HG03460 (cell line): ENCODE results near the gene COMMD3.

Experiments used
- ATAC-seq: cut with Tn5 transposase; IDR thresholded peaks from one replicate; pipeline ENCODE4 v1.9.1; 2021; ENCODE audit not compliant: unreplicated experiment

The COMMD3 gene

DNA sequence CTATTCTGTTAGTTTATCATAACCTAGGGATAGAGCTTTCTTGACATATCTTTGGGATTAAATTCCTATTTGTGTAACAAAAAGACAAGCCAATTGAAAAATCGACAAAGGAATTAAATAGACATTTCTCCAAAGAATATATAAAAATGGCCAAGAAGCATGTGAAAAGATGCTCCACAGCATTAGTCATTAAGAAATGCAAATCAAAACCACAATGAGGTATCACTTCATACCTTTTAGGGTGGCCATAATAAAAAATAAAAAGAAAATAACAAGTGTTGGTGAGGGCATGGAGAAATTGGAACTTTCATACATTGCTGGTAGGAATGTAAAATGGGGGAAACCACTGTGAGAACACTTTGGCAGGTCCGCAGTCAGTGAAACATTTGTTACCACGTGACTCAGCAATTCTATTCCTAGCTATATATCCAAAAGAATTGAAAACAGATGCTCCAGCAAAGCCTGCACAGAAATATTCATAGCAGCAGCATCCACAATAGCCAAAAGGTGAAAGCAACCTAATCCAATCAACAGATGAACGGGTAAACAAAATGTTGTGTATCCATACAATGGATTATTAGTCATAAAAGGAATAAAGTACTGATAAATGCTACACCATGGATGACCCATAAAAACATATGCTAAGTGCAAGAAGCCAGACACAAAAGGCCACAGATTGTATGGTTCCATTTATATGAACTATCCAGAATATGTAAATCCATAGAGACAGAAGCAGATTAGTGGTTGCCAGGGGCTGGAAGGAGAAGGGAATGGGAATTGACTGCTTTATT is 49.7 kb downstream of the COMMD3 start:
- ATAC-seq: no peak

GRCh38 chr10:22366435-22366703 is 50.2 kb downstream of the COMMD3 start:
- no peak for ATAC-seq

DNA sequence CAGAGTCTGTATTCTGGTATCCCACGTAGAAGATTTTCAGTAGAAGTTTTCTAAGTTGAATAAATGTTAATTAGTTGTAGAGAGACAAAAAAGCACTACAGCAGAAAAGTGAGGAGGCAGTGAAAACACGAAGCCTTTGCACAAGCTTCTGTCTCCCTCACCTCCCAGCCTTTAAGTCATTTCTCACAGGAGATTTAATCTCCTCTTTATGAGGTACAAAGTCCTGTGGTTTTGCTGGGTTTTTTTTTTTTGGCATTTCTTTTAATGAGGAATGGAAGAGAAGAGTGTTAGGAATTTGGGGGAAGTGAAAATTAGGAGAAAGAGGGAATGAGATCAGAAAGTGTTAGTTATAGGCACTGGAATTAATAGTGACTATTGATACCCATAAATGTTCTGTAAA is 50.6 kb downstream of the COMMD3 start:
- ATAC-seq: no peak

- ATAC-seq: no peak
Observed at GRCh38 chr10:22367471-22367870, 51.3 kb downstream of the COMMD3 start.

GRCh38 chr10:22368402-22368801 is 52.2 kb downstream of the COMMD3 start:
- ATAC-seq: no peak

DNA sequence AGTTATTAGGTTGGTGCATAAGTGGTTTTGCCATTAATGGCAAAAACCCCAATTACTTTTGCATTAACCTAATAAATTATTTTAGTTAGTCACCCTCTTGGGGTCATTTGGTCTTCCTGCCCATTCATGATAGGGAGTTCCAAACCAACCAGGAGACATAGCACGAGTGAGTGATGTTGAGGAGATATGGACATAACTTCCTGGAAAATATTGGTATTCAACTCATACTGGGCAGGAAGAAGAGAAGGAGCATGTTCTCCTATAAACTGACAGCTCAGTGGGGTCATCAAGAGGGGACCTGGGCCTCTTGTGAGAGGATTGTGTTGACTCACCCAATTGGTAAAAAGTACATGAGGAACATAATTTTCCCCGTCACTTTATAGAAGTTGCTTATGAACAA is 52.8 kb downstream of the COMMD3 start:
- no peak for ATAC-seq

DNA sequence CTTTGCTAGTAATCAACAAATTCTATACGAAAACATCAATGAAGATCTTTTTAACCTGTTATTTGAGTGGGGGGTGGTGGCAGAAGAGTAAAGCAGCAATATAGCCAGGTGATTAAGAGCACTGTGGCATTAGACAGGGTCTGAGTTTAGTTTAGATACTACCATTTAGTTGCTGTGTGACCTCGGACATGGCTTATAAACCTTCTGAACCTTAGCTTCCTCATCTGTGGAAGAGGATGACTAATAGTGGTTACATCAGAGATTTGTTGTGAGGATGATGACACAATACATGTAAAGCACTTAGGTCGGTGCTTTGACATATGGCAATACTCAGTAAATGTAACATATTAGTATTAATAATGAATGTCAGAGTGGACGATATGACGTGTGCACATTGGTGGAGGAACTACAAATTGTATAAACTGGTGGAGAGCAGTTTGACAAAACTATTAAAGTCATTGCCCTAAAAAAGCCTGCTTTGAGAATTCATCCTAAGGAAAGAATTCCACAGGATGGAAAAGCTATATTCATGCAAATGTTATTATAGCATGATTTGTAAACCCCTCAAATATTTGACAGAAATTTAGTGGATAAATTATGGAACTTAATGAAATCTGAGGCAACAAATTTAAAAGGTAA is 53.4 kb downstream of the COMMD3 start:
- ATAC-seq: no peak
